Jurkat, Clone E6-1 (cell line): ENCODE measurements around the gene NKD2.

Experiments used
- DNase-seq: peaks from one replicate; pipeline ENCODE4 v3.0.0-alpha.2; 2011; ENCODE audit warnings: low read depth, low spot score
- H3K4me3 ChIP-seq: 2 replicates; pipeline ENCODE4 v1.5.1; 2011; ENCODE audit warnings: mild to moderate bottlenecking, low read length, control low read depth, moderate library complexity

Gene NKD2

GRCh38 chr5:1062761-1063568 lies 54.4 kb downstream of the NKD2 start:
- H3K4me3 ChIP-seq: no peak overlapping the region
- DNase-seq: no peak

DNA sequence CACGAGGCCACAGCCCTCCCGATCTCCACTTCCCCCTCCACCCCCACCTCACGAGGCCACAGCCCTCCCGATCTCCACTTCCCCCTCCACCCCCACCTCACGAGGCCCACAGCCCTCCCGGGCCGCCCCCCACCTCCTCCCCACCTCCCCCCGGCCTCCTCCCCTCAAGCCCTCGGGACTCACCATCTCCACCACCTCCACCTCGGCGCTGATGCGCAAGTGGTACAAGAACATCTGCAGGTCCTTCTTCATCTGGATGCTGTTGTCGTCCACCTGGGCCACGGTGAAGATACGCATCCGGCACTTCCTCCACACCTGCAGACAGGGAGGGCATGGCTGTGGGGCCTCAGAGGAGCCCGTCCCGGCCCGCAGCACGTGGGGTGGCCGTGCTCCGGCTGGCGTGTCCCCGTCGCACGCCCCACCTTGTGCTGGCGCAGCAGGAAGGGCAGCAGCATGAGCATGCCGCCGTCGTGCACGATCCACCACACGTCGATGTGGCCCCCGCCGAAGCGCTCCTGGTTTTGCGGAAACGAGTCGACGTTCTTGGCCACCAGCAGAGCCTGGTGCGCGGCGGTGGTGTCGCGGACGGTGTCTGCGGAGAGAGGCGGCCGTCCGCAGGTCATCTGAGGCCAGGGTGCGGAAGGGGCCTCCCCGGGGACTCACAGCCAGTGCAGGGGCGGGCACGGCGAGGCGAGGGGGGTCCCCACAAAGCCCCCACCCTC lies 55.2 kb downstream of the NKD2 start:
- no peak overlapping the region for H3K4me3 ChIP-seq
- no peak for DNase-seq

DNA sequence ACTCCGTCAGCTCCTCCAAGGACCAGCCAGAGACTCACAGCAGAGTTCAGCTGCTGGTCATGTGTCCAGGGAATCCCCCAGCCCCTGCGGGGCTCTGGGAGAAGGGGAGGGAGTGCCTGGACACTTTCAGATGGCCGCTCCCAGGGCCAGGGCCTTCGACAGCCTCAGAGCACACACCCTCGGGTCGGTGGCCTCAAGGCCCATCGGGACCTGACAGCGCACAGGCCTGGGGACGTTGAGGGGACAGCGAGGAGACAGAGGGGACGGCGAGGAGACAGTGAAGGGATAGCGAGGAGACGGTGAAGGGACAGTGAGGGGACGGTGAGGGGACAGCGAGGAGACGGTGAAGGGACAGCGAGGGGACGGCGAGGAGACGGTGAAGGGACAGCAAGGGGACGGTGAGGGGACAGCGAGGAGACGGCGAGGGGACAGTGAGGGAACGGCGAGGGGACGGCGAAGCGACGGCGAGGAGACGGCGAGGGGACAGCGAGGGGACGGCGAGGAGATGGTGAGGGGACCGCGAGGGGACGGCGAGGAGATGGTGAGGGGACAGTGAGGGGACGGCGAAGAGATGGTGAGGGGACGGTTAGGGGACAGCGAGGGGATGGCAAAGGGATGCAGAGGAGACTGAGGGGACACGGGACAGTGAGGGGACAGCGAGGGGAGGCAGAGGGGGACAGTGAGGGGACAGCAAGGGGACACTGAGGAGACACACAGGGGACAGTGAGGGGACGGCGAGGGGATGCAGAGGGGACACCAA lies 56.0 kb downstream of the NKD2 start:
- DNase-seq: no peak
- H3K4me3 ChIP-seq: no peak overlapping the region

DNA sequence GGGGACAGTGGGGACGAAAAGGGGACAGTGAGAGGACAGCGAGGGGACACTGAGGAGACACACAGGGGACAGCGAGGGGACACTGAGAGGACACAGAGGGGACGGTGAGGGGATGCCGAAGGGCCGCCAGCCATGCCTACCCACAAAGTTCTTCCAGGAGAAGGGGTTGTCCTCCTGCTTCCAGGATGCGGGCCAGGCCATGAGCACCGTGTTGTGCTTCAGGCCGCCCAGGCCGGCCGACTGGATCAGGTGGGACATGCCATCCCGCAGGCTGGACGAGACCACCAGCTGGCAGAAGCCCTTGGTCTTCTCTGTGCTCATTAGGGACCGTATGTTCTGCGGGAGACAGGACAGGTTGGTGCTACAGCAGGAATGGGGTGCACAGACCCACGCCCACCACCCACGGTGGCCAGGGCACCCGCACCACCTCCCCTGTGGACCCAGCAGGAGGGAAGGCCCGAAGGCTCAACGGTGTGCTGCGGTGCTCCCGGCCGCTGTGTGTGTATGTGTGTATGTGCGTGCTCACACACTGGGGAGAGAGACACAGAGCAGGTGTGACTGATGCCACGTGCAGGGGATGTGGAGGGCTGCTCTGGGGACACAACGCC lies 56.6 kb downstream of the NKD2 start:
- DNase-seq: no peak
- H3K4me3 ChIP-seq: no peak overlapping the region

DNA sequence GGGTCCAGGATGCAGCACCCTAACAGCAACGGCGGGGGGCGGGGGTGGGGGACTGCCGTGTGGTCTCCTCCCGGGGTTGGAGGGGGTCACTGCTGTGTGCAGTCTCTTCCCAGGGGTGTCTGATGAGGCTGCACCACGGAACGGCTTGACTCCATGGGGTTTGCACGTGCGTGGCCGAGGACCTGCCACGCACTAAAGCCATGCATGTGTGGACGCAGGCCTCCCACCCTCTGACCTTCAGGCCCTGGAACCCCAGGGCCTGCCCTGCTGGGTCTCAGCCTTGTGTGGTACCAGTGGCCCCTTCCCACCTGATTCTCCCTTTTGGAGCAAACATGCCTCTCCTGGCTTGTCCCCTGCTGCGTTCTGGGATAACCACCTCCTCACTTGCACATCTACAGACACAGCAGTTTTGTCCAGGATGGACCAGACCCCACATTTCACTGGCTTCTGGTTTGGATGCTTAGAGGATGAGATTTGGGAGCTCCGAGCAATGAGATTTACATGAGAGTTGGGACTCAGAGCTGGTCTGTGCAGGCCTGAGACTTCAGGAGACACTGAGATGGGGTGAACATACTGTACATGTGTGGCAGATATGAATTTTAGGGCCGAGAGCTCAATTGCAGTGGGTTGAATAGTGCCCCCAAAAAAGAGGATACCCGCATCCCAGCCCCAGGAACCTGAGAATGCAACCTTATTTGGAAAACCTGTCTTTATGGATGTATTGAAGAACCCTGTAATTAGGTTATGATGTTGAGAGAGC lies 57.5 kb downstream of the NKD2 start:
- H3K4me3 ChIP-seq: no peak overlapping the region
- no peak for DNase-seq

DNA sequence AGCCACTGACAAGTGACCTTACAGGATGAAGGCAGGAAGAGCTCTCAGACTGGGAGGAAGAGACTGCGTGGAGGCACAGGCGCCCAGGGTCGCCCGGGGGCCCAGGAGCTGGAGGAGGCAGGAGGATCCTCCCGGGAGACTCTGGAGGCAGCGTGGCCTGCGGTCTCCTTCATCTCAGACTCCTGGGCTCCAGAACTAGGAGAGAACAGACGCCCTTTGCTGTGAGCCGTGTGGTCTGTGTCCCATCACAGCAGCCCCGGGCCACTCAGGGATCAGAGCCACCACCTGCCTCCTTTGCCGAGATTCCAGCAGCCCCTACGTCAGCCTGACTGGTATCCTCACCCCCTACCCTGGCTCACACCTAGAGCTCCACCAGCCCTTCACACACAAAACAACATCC lies 58.1 kb downstream of the NKD2 start:
- no peak for DNase-seq

DNA sequence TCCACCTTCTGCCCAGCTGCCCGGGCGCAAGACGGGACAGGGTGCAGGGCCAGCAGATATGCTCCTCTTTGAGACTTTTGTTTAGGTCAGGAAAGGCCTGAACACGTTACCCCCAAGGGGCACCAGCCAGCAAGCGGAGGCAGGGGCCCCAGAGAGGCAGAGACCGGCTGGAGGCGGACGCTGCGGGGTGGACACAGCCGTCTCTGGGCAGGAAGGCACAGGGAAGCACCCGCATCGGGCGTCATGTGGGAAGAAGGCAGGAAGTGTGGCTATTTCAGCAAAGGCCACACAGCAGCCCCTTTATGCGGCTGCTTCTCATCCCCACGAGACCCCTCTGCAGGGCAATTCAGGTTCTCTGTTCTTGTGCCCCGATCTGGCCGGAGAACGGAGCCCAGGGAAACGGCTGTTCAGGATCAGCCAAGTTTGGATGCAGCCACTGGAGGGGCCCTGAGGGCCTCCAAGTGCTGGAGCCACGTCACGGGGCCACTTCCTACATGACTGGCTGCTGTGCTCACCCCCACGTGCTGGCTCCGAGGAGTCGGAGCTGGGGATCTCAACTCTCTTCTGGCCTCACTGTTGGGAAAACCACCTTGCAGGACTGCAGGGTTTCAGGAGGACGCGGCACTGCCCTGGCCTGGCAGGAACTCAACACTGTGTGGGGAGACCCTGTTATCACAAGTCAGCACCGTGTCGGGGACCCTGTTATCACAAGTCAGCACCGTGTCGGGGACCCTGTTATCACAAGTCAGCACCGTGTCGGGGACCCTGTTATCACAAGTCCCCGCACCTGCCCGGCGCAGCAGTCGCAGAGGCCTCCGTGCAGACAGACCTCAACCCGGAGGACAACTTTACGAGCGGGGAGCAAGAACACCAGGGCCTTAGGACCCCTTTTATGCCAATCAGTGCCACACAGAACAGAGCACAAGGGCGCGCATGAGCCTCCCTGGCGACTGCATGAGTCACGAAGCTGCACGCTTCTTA lies 58.8 kb downstream of the NKD2 start:
- DNase-seq: no peak
- no peak overlapping the region for H3K4me3 ChIP-seq

More for the DNA sequence above, 58.1 kb downstream of the NKD2 start:
- no peak overlapping the region for H3K4me3 ChIP-seq

DNA sequence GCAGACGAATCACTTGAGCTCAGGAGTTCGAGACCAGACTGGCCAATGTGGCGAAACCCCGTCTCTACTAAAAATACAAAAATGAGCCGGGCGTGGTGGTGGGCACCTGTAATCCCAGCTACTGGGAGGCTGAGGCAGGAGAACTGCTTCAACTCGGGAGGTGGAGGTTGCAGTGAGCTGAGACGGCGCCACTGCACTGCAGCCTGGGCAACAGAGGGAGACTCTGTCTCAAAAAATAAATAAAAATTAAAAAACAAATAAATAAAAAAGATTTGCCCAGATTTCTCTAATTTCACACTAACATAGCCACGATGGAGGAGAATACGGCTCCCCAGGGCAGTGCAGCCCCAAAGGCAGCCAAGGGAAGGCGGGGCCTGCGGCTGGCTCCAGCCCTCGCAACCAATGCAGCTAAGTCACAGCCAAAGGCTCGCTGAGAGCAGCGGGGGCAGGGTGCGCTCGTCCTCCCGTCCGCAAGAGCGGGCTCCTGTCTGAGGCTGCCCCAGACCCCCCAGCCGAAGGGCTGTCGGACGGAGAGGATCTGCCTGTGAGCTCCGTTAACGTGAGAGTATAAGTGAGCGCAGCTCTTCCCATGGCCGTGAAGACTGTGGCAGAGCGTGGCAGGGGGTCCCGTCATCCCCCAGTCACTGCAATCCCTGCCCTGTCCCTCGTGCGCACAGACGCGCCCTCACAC lies 59.7 kb downstream of the NKD2 start:
- no peak overlapping the region for H3K4me3 ChIP-seq
- no peak for DNase-seq

DNA sequence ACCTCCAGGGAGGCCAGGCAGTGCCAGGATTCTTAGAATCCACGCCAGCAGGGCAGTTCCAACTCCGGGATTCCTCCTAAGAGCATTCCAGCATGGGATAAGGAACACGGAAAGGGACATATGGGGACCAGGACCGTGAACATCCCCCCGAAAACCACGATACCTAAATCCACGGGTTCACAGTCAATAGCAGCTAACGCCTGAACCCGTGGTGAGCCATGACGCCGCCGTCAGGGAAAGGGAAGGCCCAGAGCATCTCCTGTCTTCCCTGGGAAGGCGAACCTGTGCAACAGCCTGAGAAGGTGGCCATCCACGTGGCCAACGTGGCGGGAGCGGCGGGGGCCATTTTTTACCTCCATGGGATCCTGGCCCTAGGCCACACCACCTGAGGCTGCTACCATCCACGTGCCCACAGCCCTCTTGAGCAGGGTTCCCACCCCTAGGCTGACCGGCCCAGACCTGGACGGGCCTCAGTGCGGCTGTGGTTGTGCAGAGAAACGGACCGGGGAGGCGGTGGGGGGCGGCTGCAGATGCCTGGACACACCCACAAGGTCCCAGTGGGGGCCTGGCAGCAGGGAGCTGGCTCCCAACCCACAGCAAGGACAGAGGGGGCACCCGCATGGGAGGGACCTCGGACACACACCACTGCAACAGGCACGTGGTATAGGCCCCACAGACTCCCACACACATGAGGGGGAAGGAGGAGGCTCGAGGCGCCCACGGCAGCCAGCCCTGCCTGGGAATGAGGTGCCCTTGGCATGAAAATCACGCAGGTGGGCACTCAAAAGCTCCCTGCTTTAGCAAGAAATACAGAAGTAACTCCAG lies 60.5 kb downstream of the NKD2 start:
- DNase-seq: no peak
- H3K4me3 ChIP-seq: no peak overlapping the region

GRCh38 chr5:1069720-1070088 lies 61.1 kb downstream of the NKD2 start:
- no peak for DNase-seq
- H3K4me3 ChIP-seq: no peak overlapping the region

DNA sequence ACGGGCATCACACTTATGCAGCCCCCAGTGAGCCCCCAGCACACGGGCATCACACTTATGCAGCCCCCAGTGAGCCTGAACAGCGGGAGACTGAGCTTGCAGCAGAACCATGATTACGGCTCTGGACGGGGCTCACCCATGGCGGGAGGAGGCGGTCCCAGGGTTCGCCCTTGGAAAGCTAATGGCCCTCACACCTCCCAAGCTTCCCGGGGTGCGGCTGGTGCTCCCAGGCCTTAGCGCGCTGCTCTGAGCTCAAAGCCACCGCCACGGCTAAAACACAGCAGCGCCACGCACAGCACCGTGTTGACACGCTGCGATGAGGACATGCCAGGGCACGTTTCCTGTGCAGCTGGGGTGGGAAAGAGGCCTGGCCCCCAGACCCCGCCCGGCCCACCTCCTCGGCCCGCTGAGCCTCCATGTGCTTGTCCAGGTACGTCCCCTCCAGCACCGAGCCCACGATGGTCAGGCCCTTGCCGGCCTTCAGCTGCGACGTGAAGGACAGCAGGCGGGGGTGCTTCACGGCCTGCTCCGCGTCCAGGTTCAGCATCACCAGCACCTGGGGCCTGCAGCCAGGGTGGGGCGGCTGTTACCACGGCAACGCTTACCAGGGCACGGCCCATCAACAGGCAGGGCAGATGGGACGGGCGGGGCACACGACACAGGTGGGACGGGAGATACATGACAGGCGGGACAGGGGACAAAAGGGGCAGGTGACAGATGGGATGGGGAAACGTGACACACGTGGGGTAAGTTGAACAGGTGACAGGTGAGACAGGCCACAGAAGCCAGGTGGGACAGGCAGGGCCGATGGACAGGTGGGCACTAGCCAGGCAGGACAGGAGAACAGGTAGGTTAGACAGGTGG lies 64.9 kb downstream of the NKD2 start:
- no peak overlapping the region for H3K4me3 ChIP-seq
- DNase-seq: no peak

DNA sequence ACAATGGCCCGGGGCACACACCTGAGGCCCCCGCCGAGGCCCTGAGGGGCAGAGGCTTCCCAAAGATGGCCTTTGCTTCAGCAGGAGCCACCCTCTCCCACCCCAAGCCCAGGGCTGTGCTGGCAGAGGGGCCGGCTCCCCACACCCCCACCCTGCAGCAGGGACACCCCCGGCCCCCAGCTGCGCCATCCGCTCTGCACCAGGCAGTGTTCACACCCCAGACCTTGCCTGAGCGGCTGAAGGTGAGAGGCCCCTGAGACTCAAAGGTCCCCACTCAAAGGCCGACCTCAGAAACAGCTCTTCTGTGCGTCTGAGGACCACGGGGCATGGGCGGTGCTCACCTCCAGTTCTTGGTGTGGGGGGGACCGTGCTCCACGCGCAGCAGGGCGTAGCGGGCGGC lies 65.6 kb downstream of the NKD2 start:
- no peak for DNase-seq
- no peak overlapping the region for H3K4me3 ChIP-seq

DNA sequence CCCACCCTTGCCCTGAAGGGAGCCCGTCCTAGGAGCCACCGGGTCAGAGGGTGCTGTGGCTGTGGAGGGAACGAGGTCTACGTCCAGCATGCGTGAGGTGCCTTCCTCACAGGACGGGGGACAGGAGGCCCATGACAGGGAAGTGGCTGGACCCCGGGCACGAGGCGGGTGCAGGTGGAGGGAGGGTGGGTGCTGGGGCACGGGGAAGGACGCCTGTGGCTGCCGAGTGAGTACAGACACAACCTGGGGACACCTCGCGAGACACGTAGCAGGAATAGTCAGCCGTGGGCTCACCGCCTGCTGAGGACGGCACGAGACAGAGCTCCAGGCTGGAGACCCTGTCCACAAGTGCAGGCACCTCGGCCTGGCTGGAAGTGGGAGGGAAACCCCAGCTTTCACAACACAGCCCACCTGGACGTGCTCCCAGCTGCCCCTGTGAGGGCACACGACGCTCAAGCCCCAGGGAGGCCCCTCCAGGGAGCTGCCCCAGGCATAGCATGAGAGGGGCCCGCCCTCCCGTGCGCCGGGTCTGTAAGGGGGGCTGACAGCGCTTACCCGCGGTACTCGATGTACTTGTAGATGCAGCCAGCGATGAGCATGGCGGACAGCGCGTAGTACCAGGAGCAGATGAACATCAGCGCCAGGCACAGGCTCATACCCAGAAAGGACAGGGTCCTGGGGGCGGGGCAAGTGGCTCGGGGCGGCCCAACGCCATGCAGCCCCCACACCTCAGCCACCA lies 66.4 kb downstream of the NKD2 start:
- H3K4me3 ChIP-seq: no peak overlapping the region
- no peak for DNase-seq

GRCh38 chr5:1075555-1075881 lies 66.9 kb downstream of the NKD2 start:
- H3K4me3 ChIP-seq: no peak overlapping the region
- DNase-seq: no peak

GRCh38 chr5:1075931-1076330 lies 67.3 kb downstream of the NKD2 start:
- DNase-seq: no peak
- H3K4me3 ChIP-seq: no peak overlapping the region
